ENCODE data around the gene SLC7A14.

SLC7A14 gene

DNA sequence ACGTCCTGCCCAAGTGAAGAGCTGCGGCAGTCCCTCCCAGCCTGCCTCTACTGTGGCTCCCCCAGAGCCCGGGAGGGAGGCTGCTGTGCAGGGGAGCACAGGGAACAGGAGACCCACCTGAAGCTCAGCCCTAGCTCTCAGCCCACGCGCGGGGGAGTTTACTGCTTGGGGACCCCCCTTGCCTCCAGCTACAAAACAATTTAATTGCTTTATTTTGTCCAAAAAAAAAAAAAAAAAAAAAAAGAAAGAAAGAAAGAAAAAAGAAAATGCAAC lies 89.1 kb downstream of the SLC7A14 start:
- no peaks in the 10 kb centered on the region for H3K4me1 ChIP-seq (ENCODE audit: insufficient read depth, low read length, poor library complexity, severe bottlenecking)
- no peak overlapping the region for H3K9ac ChIP-seq (ENCODE audit: low read depth, low read length, poor library complexity, severe bottlenecking)
- H3F3A ChIP-seq (ENCODE audit: low read depth), result no peaks in the 10 kb centered on the region
- no peaks in the 10 kb centered on the region for H3K36me3 ChIP-seq (ENCODE audit: insufficient read depth, low read length)
- no peaks in the 10 kb centered on the region for H3K9me2 ChIP-seq (replicated peaks; ENCODE audit: low read depth, low read length)
- no peak overlapping the region for H2AFZ ChIP-seq (ENCODE audit: low read length)
- H3K9me3 ChIP-seq (ENCODE audit: insufficient read depth, low read depth, low read length), result no peaks in the 10 kb centered on the region
- no peak overlapping the region for H3K4me2 ChIP-seq (ENCODE audit: low read depth, low read length, poor library complexity, severe bottlenecking)
- no peaks in the 10 kb centered on the region for H3K27me3 ChIP-seq (ENCODE audit: insufficient read depth, low read length, poor library complexity, severe bottlenecking)
- H3K4me3 ChIP-seq (ENCODE audit: low read length, poor library complexity, severe bottlenecking), result no peak overlapping the region
- H4K20me1 ChIP-seq (ENCODE audit: insufficient read depth, low read length, poor library complexity, severe bottlenecking), result no peaks in the 10 kb centered on the region
- no peaks in the 10 kb centered on the region for H3K79me2 ChIP-seq (ENCODE audit: insufficient read depth, low read length)
- TF ChIP-seq EZH2phosphoT487 (IDR thresholded peaks at IDR 0.05; ENCODE audit: borderline replicate concordance), result no peak
- TF ChIP-seq, protein P1, sequence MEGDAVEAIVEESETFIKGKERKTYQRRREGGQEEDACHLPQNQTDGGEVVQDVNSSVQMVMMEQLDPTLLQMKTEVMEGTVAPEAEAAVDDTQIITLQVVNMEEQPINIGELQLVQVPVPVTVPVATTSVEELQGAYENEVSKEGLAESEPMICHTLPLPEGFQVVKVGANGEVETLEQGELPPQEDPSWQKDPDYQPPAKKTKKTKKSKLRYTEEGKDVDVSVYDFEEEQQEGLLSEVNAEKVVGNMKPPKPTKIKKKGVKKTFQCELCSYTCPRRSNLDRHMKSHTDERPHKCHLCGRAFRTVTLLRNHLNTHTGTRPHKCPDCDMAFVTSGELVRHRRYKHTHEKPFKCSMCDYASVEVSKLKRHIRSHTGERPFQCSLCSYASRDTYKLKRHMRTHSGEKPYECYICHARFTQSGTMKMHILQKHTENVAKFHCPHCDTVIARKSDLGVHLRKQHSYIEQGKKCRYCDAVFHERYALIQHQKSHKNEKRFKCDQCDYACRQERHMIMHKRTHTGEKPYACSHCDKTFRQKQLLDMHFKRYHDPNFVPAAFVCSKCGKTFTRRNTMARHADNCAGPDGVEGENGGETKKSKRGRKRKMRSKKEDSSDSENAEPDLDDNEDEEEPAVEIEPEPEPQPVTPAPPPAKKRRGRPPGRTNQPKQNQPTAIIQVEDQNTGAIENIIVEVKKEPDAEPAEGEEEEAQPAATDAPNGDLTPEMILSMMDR (conservative IDR thresholded peaks at IDR 0.05; ENCODE audit: low read length), result no peak

DNA sequence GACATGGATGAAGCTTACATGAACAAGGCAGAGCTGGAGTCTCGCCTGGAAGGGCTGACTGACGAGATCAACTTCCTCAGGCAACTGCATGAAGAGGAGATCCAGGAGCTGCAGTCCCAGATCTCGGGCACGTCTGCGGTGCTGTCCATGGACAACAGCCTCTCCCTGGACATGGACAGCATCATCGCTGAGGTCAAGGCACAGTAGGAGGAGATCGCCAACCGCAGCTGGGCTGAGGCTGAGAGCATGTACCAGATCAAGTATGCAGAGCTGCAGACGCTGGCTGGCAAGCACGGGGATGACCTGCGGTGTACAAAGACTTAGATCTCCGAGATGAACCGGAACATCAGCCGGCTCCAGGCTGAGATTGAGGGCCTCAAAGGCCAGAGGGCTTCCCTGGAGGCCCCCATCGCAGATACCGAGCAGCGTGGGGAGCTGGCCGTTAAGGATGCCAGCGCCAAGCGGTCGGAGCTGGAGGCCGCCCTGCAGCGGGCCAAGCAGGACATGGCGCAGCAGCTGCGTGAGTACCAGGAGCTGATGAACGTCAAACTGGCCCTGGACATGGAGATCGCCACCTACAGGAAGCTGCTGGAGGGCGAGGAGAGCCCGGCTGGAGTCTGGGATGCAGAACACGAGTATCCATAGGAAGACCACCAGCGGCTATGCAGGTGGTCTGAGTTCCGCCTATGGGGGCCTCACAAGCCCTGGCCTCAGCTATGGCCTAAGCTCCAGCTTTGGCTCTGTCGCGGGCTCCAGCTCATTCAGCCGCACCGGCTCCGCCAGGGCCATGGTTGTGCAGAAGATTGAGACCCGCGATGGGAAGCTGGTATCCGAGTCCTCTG lies 89.6 kb downstream of the SLC7A14 start:
- H3K36me3 ChIP-seq (ENCODE audit: insufficient read depth, low read length), result no peaks in the 10 kb centered on the region
- H3K9me2 ChIP-seq (replicated peaks; ENCODE audit: low read depth, low read length), result no peaks in the 10 kb centered on the region
- no peak overlapping the region for H3K9ac ChIP-seq (ENCODE audit: low read depth, low read length, poor library complexity, severe bottlenecking)
- no peaks in the 10 kb centered on the region for H4K20me1 ChIP-seq (ENCODE audit: insufficient read depth, low read length, poor library complexity, severe bottlenecking)
- TF ChIP-seq, protein P1 (conservative IDR thresholded peaks at IDR 0.05; ENCODE audit: low read length), result peak; percentile 21; the same call in 1 of the 2 replicates
- no peak for TF ChIP-seq EZH2phosphoT487 (IDR thresholded peaks at IDR 0.05; ENCODE audit: borderline replicate concordance)
- no peaks in the 10 kb centered on the region for H3K4me1 ChIP-seq (ENCODE audit: insufficient read depth, low read length, poor library complexity, severe bottlenecking)
- H3K79me2 ChIP-seq (ENCODE audit: insufficient read depth, low read length), result no peaks in the 10 kb centered on the region
- no peak overlapping the region for H3K4me3 ChIP-seq (ENCODE audit: low read length, poor library complexity, severe bottlenecking)
- H3K27me3 ChIP-seq (ENCODE audit: insufficient read depth, low read length, poor library complexity, severe bottlenecking), result no peaks in the 10 kb centered on the region
- H3F3A ChIP-seq (ENCODE audit: low read depth), result no peaks in the 10 kb centered on the region
- no peak overlapping the region for H2AFZ ChIP-seq (ENCODE audit: low read length)
- H3K9me3 ChIP-seq (ENCODE audit: insufficient read depth, low read depth, low read length), result no peaks in the 10 kb centered on the region
- H3K4me2 ChIP-seq (ENCODE audit: low read depth, low read length, poor library complexity, severe bottlenecking), result no peak overlapping the region

DNA sequence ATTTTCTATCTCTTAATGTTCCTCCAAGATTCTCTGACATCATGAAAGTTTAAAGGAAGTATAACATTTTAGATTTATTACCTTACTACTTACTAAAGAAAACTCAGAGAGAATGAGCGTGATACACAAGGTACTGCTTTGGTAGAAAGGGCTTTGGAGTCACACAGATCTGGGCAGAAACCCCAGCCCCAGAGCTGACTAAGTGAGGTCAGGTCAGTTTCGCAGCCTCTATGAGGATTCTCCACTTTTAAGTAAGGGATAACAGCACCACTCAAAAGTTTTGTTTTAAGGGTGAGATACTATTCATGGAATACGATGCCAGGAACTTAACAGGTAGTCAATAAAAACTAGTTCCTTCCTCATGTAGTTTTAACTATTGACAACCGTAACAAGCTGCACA lies 91.1 kb downstream of the SLC7A14 start:
- no peaks in the 10 kb centered on the region for H3K79me2 ChIP-seq (ENCODE audit: insufficient read depth, low read length)
- H3F3A ChIP-seq (ENCODE audit: low read depth), result no peaks in the 10 kb centered on the region
- no peak overlapping the region for H3K4me3 ChIP-seq (ENCODE audit: low read length, poor library complexity, severe bottlenecking)
- no peaks in the 10 kb centered on the region for H3K4me1 ChIP-seq (ENCODE audit: insufficient read depth, low read length, poor library complexity, severe bottlenecking)
- H3K9ac ChIP-seq (ENCODE audit: low read depth, low read length, poor library complexity, severe bottlenecking), result no peak overlapping the region
- TF ChIP-seq, protein P1 (conservative IDR thresholded peaks at IDR 0.05; ENCODE audit: low read length), result no peak
- TF ChIP-seq EZH2phosphoT487 (IDR thresholded peaks at IDR 0.05; ENCODE audit: borderline replicate concordance), result no peak
- no peaks in the 10 kb centered on the region for H3K36me3 ChIP-seq (ENCODE audit: insufficient read depth, low read length)
- no peaks in the 10 kb centered on the region for H3K9me3 ChIP-seq (ENCODE audit: insufficient read depth, low read depth, low read length)
- no peak overlapping the region for H3K4me2 ChIP-seq (ENCODE audit: low read depth, low read length, poor library complexity, severe bottlenecking)
- no peaks in the 10 kb centered on the region for H3K9me2 ChIP-seq (replicated peaks; ENCODE audit: low read depth, low read length)
- H2AFZ ChIP-seq (ENCODE audit: low read length), result no peak overlapping the region
- H3K27me3 ChIP-seq (ENCODE audit: insufficient read depth, low read length, poor library complexity, severe bottlenecking), result no peaks in the 10 kb centered on the region
- no peaks in the 10 kb centered on the region for H4K20me1 ChIP-seq (ENCODE audit: insufficient read depth, low read length, poor library complexity, severe bottlenecking)
